Activated naive CD8-positive, alpha-beta T cell treated with anti-CD3 and anti-CD28 coated beads for 36 hours (primary cell): ENCODE measurements around the gene ATF1. TPM values are rescaled to one million over a fixed set of nuclear protein-coding genes. Genes with fewer than 3 reads are reported as not detected.
"Not testable (repeated sequence)": the region's sequence is repeated elsewhere in the genome, so short reads cannot be mapped to it uniquely, and the experiment has no call there.

ENCODE experiments used
- DNase-seq: peaks from one replicate; pipeline ENCODE4 v3.0.0; 2021
- H3K27ac Mint-ChIP-seq: one replicate; pipeline ENCODE4 v1.8.0; 2022; ENCODE audit warnings: mild to moderate bottlenecking, moderate library complexity, mixed read lengths
- H3K27me3 Mint-ChIP-seq: one replicate; pipeline ENCODE4 v1.8.0; 2022; ENCODE audit warnings: mild to moderate bottlenecking, mixed read lengths
- H3K36me3 Mint-ChIP-seq: one replicate; pipeline ENCODE4 v1.8.0; 2021; ENCODE audit warnings: mild to moderate bottlenecking, mixed read lengths
- H3K4me1 Mint-ChIP-seq: one replicate; pipeline ENCODE4 v1.8.0; 2021; ENCODE audit warnings: mixed read lengths
- H3K4me3 Mint-ChIP-seq: one replicate; pipeline ENCODE4 v1.8.0; 2022; ENCODE audit warnings: mild to moderate bottlenecking, moderate library complexity, mixed read lengths
- H3K9me3 Mint-ChIP-seq: one replicate; pipeline ENCODE4 v1.8.0; 2022; ENCODE audit warnings: mixed read lengths
- total RNA-seq, 2 experiments: library from RNA; stranded (reverse); gene quantifications; one replicate each; pipeline ENCODE4 v1.2.3, GENCODE V29; 2021

Gene ATF1
- total RNA-seq, 2 experiments from 2014 or later = 57.4 to 58.5 TPM

GRCh38 chr12:50742776-50743175, 21.1 kb upstream of the ATF1 start:
- H3K36me3 Mint-ChIP-seq = peaks cover 9% of the 10 kb centered on the region
- H3K27me3 Mint-ChIP-seq = no peaks in the 10 kb centered on the region
- no peak overlapping the region for H3K27ac Mint-ChIP-seq
- no peak for DNase-seq
- no peak overlapping the region for H3K4me3 Mint-ChIP-seq
- H3K4me1 Mint-ChIP-seq = no peaks in the 10 kb centered on the region
- no peaks in the 10 kb centered on the region for H3K9me3 Mint-ChIP-seq

- H3K27ac Mint-ChIP-seq = no peak overlapping the region
- H3K36me3 Mint-ChIP-seq = peaks cover 11% of the 10 kb centered on the region
- no peaks in the 10 kb centered on the region for H3K27me3 Mint-ChIP-seq
- H3K9me3 Mint-ChIP-seq = no peaks in the 10 kb centered on the region
- H3K4me3 Mint-ChIP-seq = no peak overlapping the region
- no peak for DNase-seq
- no peaks in the 10 kb centered on the region for H3K4me1 Mint-ChIP-seq
Measured at GRCh38 chr12:50745861-50746260, 18.0 kb upstream of the ATF1 start.

- no peak for DNase-seq
- Mint-ChIP-seq H3K4me1 (no peaks in the 10 kb centered on the region), H3K9me3 (no peaks in the 10 kb centered on the region), H3K36me3 (peaks cover 10% of the 10 kb centered on the region), H3K4me3 (no peak overlapping the region), H3K27me3 (no peaks in the 10 kb centered on the region), H3K27ac (no peak overlapping the region)
Measured at GRCh38 chr12:50746431-50746830, 17.5 kb upstream of the ATF1 start.

- Mint-ChIP-seq H3K27ac (no peak overlapping the region), H3K4me3 (no peak overlapping the region), H3K4me1 (no peaks in the 10 kb centered on the region), H3K9me3 (no peaks in the 10 kb centered on the region), H3K36me3 (peaks cover 5% of the 10 kb centered on the region), H3K27me3 (no peaks in the 10 kb centered on the region)
- DNase-seq = no peak
Measured at GRCh38 chr12:50747817-50748216, 16.1 kb upstream of the ATF1 start.

- Mint-ChIP-seq H3K36me3 (peaks cover 5% of the 10 kb centered on the region), H3K4me3 (no peak overlapping the region), H3K27ac (no peak overlapping the region), H3K9me3 (no peaks in the 10 kb centered on the region), H3K27me3 (no peaks in the 10 kb centered on the region), H3K4me1 (no peaks in the 10 kb centered on the region)
- DNase-seq = no peak
Measured at GRCh38 chr12:50749459-50749882, 14.4 kb upstream of the ATF1 start.

- peak overlapping the region; percentile 3 for H3K27ac Mint-ChIP-seq
- H3K36me3 Mint-ChIP-seq = peaks cover 5% of the 10 kb centered on the region
- no peaks in the 10 kb centered on the region for H3K27me3 Mint-ChIP-seq
- H3K4me1 Mint-ChIP-seq = no peaks in the 10 kb centered on the region
- no peaks in the 10 kb centered on the region for H3K9me3 Mint-ChIP-seq
- no peak for DNase-seq
- no peak overlapping the region for H3K4me3 Mint-ChIP-seq
Measured at GRCh38 chr12:50750366-50750765, 13.5 kb upstream of the ATF1 start.

GRCh38 chr12:50751948-50752721, 11.8 kb upstream of the ATF1 start:
- no peak for DNase-seq
- Mint-ChIP-seq H3K36me3 (peaks cover 5% of the 10 kb centered on the region), H3K27me3 (no peaks in the 10 kb centered on the region), H3K27ac (no peak overlapping the region), H3K9me3 (no peaks in the 10 kb centered on the region), H3K4me1 (no peaks in the 10 kb centered on the region), H3K4me3 (no peak overlapping the region)

- H3K27ac Mint-ChIP-seq = no peak overlapping the region
- no peaks in the 10 kb centered on the region for H3K27me3 Mint-ChIP-seq
- H3K9me3 Mint-ChIP-seq = no peaks in the 10 kb centered on the region
- no peak for DNase-seq
- no peak overlapping the region for H3K4me3 Mint-ChIP-seq
- H3K4me1 Mint-ChIP-seq = no peaks in the 10 kb centered on the region
- peaks cover 5% of the 10 kb centered on the region for H3K36me3 Mint-ChIP-seq
Measured at GRCh38 chr12:50753232-50753769, 10.6 kb upstream of the ATF1 start.

- DNase-seq = peak; percentile 81
- Mint-ChIP-seq H3K4me1 (peaks cover 27% of the 10 kb centered on the region), H3K4me3 (peak overlapping the region; percentile 94), H3K36me3 (peaks cover 19% of the 10 kb centered on the region), H3K27me3 (no peaks in the 10 kb centered on the region), H3K9me3 (peaks cover 4% of the 10 kb centered on the region), H3K27ac (peak overlapping the region; percentile 98)
Measured at GRCh38 chr12:50764286-50765094, 589 bp downstream of the ATF1 start.

GRCh38 chr12:50765095-50765911, 1.4 kb downstream of the ATF1 start:
- Mint-ChIP-seq H3K27ac (peak overlapping the region; percentile 77), H3K27me3 (no peaks in the 10 kb centered on the region), H3K9me3 (peaks cover 4% of the 10 kb centered on the region), H3K4me1 (peaks cover 27% of the 10 kb centered on the region), H3K36me3 (peaks cover 24% of the 10 kb centered on the region), H3K4me3 (peak overlapping the region; percentile 94)
- peak; percentile 11 for DNase-seq

- Mint-ChIP-seq H3K36me3 (peaks cover 35% of the 10 kb centered on the region), H3K9me3 (peaks cover 6% of the 10 kb centered on the region), H3K27me3 (no peaks in the 10 kb centered on the region), H3K4me3 (no peak overlapping the region), H3K27ac (no peak overlapping the region), H3K4me1 (peaks cover 21% of the 10 kb centered on the region)
- no peak for DNase-seq
Measured at GRCh38 chr12:50768391-50768790, 4.5 kb downstream of the ATF1 start.

GRCh38 chr12:50768813-50769212, 4.9 kb downstream of the ATF1 start:
- Mint-ChIP-seq H3K4me1 (peaks cover 21% of the 10 kb centered on the region), H3K36me3 (peaks cover 33% of the 10 kb centered on the region)
- not testable (repeated sequence) for H3K27ac Mint-ChIP-seq, H3K9me3 Mint-ChIP-seq, H3K27me3 Mint-ChIP-seq, DNase-seq, H3K4me3 Mint-ChIP-seq

- peaks cover 6% of the 10 kb centered on the region for H3K9me3 Mint-ChIP-seq
- peaks cover 14% of the 10 kb centered on the region for H3K4me1 Mint-ChIP-seq
- peaks cover 34% of the 10 kb centered on the region for H3K36me3 Mint-ChIP-seq
- H3K27me3 Mint-ChIP-seq = no peaks in the 10 kb centered on the region
- no peak for DNase-seq
- H3K4me3 Mint-ChIP-seq = no peak overlapping the region
- no peak overlapping the region for H3K27ac Mint-ChIP-seq
Measured at GRCh38 chr12:50771409-50771808, 7.5 kb downstream of the ATF1 start.

GRCh38 chr12:50772470-50772869, 8.6 kb downstream of the ATF1 start:
- Mint-ChIP-seq H3K4me1 (peaks cover 20% of the 10 kb centered on the region), H3K9me3 (peaks cover 6% of the 10 kb centered on the region), H3K27me3 (no peaks in the 10 kb centered on the region), H3K27ac (no peak overlapping the region), H3K36me3 (peaks cover 34% of the 10 kb centered on the region), H3K4me3 (no peak overlapping the region)
- DNase-seq = no peak

- H3K27me3 Mint-ChIP-seq = no peaks in the 10 kb centered on the region
- DNase-seq = no peak
- no peak overlapping the region for H3K4me3 Mint-ChIP-seq
- H3K9me3 Mint-ChIP-seq = peaks cover 6% of the 10 kb centered on the region
- H3K4me1 Mint-ChIP-seq = peaks cover 20% of the 10 kb centered on the region
- peaks cover 34% of the 10 kb centered on the region for H3K36me3 Mint-ChIP-seq
- no peak overlapping the region for H3K27ac Mint-ChIP-seq
Measured at GRCh38 chr12:50772877-50773276, 9.0 kb downstream of the ATF1 start.
